GM11168 (cell line): ENCODE results near the gene IPPK.

Experiments
- in situ Hi-C: fragments of 300-500 bp; cut with MboI; formaldehyde crosslinking; loops from one replicate; pipeline ENCODE4 v1.12.0; 2022; ENCODE audit warnings: low sequenced_read_pairs; ENCODE audit not compliant: unreplicated experiment

IPPK gene, protein sequence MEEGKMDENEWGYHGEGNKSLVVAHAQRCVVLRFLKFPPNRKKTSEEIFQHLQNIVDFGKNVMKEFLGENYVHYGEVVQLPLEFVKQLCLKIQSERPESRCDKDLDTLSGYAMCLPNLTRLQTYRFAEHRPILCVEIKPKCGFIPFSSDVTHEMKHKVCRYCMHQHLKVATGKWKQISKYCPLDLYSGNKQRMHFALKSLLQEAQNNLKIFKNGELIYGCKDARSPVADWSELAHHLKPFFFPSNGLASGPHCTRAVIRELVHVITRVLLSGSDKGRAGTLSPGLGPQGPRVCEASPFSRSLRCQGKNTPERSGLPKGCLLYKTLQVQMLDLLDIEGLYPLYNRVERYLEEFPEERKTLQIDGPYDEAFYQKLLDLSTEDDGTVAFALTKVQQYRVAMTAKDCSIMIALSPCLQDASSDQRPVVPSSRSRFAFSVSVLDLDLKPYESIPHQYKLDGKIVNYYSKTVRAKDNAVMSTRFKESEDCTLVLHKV

DNA sequence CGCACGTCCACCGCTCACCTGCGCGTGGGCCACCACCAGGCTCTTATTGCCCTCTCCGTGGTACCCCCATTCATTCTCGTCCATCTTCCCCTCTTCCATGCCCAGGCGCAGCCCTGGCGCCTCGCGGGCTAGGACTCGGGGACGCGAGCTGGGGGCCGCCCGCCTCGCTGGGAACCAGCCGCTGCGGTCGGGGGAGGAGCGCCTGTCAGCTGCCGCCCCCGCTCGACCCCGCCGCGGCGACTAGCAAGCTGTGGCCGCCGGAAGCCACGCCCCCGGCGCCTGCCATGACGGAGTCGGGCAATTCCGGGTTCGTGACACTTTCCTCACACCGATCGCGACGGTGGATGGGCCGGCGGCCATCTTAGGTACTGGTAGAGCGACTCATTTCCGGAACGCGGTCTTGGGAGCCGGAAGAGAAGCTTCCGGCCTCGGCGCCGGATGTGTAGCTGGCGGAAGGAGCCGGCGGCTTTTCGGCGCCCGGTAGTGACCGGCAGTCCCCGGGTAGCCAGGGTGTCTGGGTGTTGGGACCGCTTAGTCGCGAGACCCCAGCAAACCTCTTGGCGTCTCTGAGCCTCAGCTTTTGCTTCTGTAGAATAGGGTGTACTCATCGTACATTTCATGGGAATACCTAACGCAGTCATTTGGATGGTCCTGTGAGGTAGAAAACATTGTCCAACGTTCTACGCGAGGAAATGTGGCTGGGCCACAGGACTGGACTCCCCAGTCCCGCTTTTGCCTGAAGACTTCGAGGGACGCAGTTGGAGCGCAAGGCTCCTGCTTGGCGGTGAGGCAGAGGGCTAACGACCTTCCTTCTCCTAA lies at the start of gene IPPK:
TSS of gene IPPK (minus strand) at position 242 of the 819 bp plus-strand sequence. CDS start at position 99, 143 bp downstream.
- in situ Hi-C loops, result no loop called here

- in situ Hi-C loops, result loop anchor here (5.0 kb wide), 1 partner anchor 63 kb away; no protein-coding TSS in a partner anchor
Observed at GRCh38 chr9:92719028-92719647, 49.2 kb upstream of the IPPK start.

DNA sequence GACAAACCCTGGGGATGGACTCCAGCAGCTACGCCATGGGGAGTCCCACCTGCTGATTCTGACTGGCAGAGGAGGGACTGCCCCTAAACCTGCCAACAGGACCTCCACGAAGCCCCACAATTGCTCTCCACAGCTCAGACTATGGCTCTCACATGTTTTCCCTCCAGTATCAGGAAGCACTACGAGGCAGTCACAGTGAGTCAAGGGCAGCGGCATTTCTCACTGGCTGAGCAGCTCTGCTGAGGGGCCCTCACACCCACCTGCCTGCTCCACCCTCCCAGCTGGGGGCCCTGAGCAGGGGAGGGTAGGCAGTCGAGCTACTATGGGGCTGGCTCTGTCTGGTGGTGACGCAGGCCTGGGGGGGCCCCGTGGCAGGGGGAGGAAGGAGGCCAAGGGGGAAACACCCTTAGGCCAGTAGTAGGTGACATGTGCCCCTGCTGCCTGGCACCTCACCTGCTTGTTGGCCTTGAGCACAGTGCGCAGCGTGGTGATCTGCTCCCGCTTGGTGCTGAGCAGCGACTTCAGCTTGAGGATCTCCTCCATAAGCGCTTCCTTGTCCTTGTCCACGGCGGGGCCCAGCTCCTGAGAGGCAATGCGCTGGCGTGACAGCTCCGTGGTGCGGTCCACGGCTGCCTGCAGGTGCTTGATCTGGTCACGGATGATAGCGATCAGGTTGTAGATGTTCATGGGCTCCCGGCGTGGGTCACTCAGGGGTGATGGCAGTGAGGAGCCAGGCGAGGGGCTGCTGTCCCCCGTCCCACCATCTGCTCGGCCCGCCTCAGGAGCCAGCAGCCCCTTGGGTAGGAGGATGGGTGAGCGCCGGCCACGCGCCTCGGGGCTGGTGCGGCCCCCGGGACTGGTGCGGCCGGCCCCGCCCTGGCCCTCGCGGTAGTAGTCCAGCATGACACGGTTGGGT lies 48.4 kb upstream of the IPPK start:
- in situ Hi-C loops, result loop anchor here (5.0 kb wide), 1 partner anchor 64 kb away; no protein-coding TSS in a partner anchor

GRCh38 chr9:92717201-92718085 lies 47.5 kb upstream of the IPPK start:
- in situ Hi-C loops, result loop anchor here (5.0 kb wide), 1 partner anchor 65 kb away; no protein-coding TSS in a partner anchor

- in situ Hi-C loops, result loop anchor here (5.0 kb wide), 1 partner anchor 66 kb away; no protein-coding TSS in a partner anchor
Observed at GRCh38 chr9:92716557-92716956, 46.6 kb upstream of the IPPK start.

GRCh38 chr9:92715488-92716231 lies 45.7 kb upstream of the IPPK start:
- in situ Hi-C loops, result loop anchor here (5.0 kb wide), 1 partner anchor 67 kb away; no protein-coding TSS in a partner anchor

GRCh38 chr9:92714787-92715487 lies 45.0 kb upstream of the IPPK start:
- in situ Hi-C loops, result loop anchor here (5.0 kb wide), 1 partner anchor 67 kb away; no protein-coding TSS in a partner anchor

- in situ Hi-C loops, result no loop called here
Observed at GRCh38 chr9:92714016-92714415, 44.1 kb upstream of the IPPK start.

DNA sequence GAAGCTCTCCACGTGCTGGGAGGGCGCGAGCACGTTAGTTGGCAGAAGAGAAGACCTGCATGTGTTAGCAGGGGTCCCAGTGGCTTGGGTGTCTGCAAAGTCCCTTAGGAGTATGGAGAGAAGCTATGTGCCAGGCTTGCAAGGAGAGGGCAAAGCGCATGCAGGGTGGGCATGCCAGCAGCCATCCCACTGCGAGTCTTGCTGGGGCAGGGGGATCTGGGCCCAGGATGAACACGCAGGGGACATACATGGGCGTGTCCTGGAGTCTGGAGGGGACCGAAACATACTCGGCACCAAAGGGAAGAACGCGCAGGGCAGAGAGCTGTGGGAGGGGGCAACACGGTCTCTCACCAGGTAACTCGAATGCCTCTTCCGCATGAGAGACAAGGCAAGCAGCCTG lies 43.6 kb upstream of the IPPK start:
- in situ Hi-C loops, result no loop called here

- in situ Hi-C loops, result no loop called here
Observed at GRCh38 chr9:92712767-92713166, 42.8 kb upstream of the IPPK start.

DNA sequence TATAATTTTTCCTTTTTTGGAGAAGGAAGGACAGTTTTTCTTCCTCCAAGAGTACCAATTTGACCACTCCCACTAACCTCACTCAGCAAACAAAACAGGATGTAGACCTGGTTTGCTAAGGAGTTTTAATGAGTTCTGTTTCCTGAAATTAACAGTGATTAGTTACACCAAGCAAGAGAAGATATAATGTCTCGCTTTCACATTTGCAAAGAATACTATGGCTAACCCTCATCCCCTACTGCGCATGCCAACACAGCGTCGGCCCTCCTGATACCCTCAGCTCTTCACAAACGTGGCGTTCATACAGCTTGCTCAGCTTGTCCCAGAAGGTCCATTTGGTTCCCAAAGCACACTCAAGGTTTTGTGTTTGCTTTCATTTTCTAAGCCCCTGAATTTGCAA lies 41.9 kb upstream of the IPPK start:
- in situ Hi-C loops, result no loop called here

GRCh38 chr9:92711146-92711545 lies 41.2 kb upstream of the IPPK start:
- in situ Hi-C loops, result no loop called here

DNA sequence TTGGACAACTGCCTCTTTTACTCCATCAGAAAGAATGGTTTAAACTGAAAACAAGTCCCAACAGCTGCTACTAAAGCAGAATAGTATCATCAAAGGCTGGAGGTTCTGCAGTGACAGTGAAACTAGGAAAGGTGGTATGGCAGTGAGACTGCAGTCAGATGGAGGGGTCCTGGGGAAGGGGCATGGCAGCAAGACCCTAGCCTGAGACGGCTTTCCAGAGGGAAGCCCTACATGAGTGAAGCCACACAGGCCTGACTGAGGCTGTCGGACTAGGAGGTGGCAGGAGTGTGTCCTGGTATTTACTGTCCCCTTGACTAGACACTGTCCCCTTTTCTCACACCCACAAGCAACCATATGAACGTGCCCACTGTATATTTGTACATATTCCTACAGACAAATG lies 40.4 kb upstream of the IPPK start:
- in situ Hi-C loops, result no loop called here

DNA sequence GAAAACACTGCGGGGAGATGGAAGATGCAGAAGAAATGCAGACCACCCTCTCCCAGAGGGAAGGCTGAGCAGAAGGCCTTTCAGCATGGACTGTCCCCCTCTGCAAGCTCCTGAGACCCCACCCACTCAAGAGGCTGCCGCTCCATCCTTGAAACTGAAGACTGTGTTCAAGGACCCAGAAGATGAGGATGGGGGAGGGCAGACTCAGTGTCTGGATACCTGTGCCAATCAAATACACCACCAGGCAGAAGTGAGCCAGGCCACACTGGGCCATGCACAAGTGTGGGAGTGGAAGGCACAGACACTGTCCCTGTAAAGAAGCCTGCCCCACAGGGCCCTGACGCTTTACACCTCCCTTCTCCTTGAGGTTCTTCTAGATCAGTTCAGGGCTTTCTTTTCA lies 40.0 kb upstream of the IPPK start:
- in situ Hi-C loops, result no loop called here

- in situ Hi-C loops, result no loop called here
Observed at GRCh38 chr9:92709240-92709639, 39.3 kb upstream of the IPPK start.

DNA sequence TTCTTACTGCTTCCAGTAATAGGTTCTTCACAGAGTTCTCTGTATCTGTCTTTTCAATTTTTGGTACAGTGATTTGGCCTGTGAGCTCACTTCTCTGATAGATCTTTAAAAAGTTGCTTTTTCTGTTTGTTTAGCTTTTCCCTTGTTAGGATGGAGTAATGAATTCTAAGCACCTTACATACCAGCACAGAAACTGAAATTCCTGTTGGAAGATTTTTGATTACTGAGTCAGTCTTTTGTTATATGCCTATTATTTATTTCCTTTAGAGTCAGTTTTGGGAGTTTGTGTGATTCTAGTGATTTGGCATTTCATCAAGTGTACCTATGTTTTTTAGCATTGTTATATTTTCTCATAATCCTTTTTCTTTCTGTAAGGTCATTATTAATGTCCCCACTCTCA lies 37.6 kb upstream of the IPPK start:
- in situ Hi-C loops, result no loop called here
